ENCODE measurements around the gene TRHDE.

TRHDE gene

GRCh38 chr12:72273499-72273837 is 1.3 kb downstream of the TRHDE start:
- DNase-seq (ENCODE audit: low read depth), result no peak

- DNase-seq (ENCODE audit: low read depth), result peak; percentile 55
These were observed 1.7 kb downstream of the TRHDE start for GRCh38 chr12:72273851-72274351.

GRCh38 chr12:72274931-72275330 is 2.8 kb downstream of the TRHDE start:
- peak; percentile 72 for DNase-seq (ENCODE audit: low read depth)

GRCh38 chr12:72275526-72275925 is 3.4 kb downstream of the TRHDE start:
- DNase-seq (ENCODE audit: low read depth), result no peak

- peak; percentile 37 for DNase-seq (ENCODE audit: low read depth)
These were observed 4.1 kb downstream of the TRHDE start for GRCh38 chr12:72276181-72276805.

- peak; percentile 63 for DNase-seq (ENCODE audit: low read depth)
These were observed 5.2 kb downstream of the TRHDE start for GRCh38 chr12:72277415-72277814.

GRCh38 chr12:72278894-72279293 is 6.7 kb downstream of the TRHDE start:
- no peak for DNase-seq (ENCODE audit: low read depth)

- peak; percentile 82 for DNase-seq (ENCODE audit: low read depth)
These were observed 9.0 kb downstream of the TRHDE start for GRCh38 chr12:72281126-72281525.

- DNase-seq (ENCODE audit: low read depth), result peak; percentile 68
These were observed 10.6 kb downstream of the TRHDE start for GRCh38 chr12:72282721-72283120.

- no peak for DNase-seq (ENCODE audit: low read depth)
These were observed 13.7 kb downstream of the TRHDE start for GRCh38 chr12:72285861-72286260.

- peak; percentile 55 for DNase-seq (ENCODE audit: low read depth)
These were observed 14.4 kb downstream of the TRHDE start for GRCh38 chr12:72286526-72286925.

GRCh38 chr12:72288436-72288835 is 16.3 kb downstream of the TRHDE start:
- DNase-seq (ENCODE audit: low read depth), result no peak

- no peak for DNase-seq (ENCODE audit: low read depth)
These were observed 16.7 kb downstream of the TRHDE start for GRCh38 chr12:72288911-72289310.

- DNase-seq (ENCODE audit: low read depth), result peak; percentile 44
These were observed 17.5 kb downstream of the TRHDE start for GRCh38 chr12:72289633-72290032.

GRCh38 chr12:72291175-72291574 is 19.0 kb downstream of the TRHDE start:
- no peak for DNase-seq (ENCODE audit: low read depth)

GRCh38 chr12:72293701-72294100 is 21.5 kb downstream of the TRHDE start:
- DNase-seq (ENCODE audit: low read depth), result no peak

- DNase-seq (ENCODE audit: low read depth), result peak; percentile 18
These were observed 22.9 kb downstream of the TRHDE start for GRCh38 chr12:72295101-72295500.

- DNase-seq (ENCODE audit: low read depth), result peak; percentile 86
These were observed 23.6 kb downstream of the TRHDE start for GRCh38 chr12:72295744-72296143.

GRCh38 chr12:72296389-72296788 is 24.2 kb downstream of the TRHDE start:
- DNase-seq (ENCODE audit: low read depth), result peak; percentile 84

- no peak for DNase-seq (ENCODE audit: low read depth)
These were observed 25.5 kb downstream of the TRHDE start for GRCh38 chr12:72297666-72298065.

GRCh38 chr12:72300728-72301127 is 28.6 kb downstream of the TRHDE start:
- no peak for DNase-seq (ENCODE audit: low read depth)

GRCh38 chr12:72304751-72305150 is 32.6 kb downstream of the TRHDE start:
- no peak for DNase-seq (ENCODE audit: low read depth)

- DNase-seq (ENCODE audit: low read depth), result no peak
These were observed 35.1 kb downstream of the TRHDE start for GRCh38 chr12:72307229-72307628.

GRCh38 chr12:72311946-72312345 is 39.8 kb downstream of the TRHDE start:
- DNase-seq (ENCODE audit: low read depth), result no peak

All from EH (cell line).